ENCODE results near the gene CDK11A. TPM values are rescaled to one million over a fixed set of nuclear protein-coding genes. Genes with fewer than 3 reads are reported as not detected.

CDK11A gene
- total and polyA plus RNA-seq, 12 donors: 11.6 to 88.3 (median 15.3) TPM

DNA sequence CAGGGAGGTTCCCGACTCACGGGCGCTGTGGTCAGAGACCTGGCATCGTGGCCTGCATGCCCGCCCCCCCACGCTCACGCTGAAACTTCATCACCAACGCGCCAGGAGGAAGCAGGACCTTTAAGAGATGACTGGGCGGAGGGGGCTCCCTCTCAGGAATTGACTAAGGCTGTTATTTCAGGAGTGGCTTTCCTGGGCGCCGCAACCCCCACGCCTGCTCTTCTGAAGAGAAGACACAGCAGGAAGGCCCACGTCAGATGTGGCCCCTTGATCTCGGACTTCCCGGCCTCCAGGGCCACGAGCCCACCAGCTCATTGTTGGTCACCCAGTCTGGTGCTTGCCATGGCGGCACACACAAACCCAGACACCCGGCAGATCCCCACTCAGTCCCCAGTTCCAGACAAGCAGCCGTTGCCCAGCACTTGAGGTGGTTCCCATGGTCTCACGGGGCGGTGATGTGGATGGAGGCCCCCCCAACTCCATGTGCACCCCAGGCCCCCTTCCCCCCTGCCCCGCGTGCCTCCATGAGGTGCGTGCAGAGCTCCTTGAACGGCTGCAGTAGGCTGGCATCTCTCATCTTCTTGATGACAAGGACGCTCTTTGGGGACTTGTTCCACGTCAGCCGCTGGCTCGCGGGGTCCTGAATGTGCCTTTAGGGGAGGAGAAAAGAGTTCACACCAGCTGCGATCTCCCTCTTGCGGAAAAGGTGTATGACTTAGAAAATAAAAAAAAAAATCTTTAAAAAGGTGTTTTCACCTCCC is 32.7 kb upstream of the CDK11A start:
- H3K4me1 ChIP-seq: peaks cover 0 to 22% (median 15%) of the 10 kb centered on the region in 9 donors
- peaks cover 6 to 97% (median 60%) of the 10 kb centered on the region in 9 donors for H3K36me3 ChIP-seq
- TF ChIP-seq, protein P1, sequence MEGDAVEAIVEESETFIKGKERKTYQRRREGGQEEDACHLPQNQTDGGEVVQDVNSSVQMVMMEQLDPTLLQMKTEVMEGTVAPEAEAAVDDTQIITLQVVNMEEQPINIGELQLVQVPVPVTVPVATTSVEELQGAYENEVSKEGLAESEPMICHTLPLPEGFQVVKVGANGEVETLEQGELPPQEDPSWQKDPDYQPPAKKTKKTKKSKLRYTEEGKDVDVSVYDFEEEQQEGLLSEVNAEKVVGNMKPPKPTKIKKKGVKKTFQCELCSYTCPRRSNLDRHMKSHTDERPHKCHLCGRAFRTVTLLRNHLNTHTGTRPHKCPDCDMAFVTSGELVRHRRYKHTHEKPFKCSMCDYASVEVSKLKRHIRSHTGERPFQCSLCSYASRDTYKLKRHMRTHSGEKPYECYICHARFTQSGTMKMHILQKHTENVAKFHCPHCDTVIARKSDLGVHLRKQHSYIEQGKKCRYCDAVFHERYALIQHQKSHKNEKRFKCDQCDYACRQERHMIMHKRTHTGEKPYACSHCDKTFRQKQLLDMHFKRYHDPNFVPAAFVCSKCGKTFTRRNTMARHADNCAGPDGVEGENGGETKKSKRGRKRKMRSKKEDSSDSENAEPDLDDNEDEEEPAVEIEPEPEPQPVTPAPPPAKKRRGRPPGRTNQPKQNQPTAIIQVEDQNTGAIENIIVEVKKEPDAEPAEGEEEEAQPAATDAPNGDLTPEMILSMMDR (IDR thresholded peaks at IDR 0.05): no peak
- H3K27me3 ChIP-seq: no peaks in the 10 kb centered on the region
- ATAC-seq (no peak), DNase-seq (no peak)
- 90% methylated on average over 33 of the region's 33 CpGs for WGBS, 2 donors
- no peak overlapping the region for H3K27ac ChIP-seq
- H3K9me3 ChIP-seq: no peaks in the 10 kb centered on the region
- intact Hi-C loops (cut with DNase I): loop anchor here in 1 of 10 donors (5.0 kb wide), 1 partner anchor 150 kb away; no protein-coding TSS in a partner anchor
- no peak overlapping the region for H3K4me3 ChIP-seq

DNA sequence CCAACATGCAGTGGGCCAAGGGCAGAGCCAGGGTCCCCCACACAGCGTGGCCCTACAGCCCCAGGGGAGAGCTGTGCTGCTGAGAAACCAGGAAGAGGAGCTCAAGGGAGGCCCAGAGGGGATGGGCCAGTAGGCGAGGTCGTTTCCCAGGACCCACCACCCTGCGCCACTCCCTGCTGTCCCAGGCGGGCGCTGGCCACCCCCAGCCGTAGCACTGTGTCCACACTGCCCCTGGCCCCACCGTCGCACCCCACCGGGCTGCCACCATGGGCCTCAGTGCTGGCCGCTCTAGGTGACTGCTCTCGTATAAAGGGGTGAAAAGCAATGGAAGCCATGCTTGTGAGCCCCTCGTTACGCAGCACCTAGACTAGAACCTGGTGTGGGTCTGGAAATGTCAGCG is 31.7 kb upstream of the CDK11A start:
- TF ChIP-seq, protein P1 (IDR thresholded peaks at IDR 0.05): no peak
- WGBS, 2 donors: 83 to 88% methylated on average over 15 of the region's 15 CpGs
- ATAC-seq (no peak), DNase-seq (no peak)
- H3K9me3 ChIP-seq: no peaks in the 10 kb centered on the region
- H3K36me3 ChIP-seq: peaks cover 6 to 87% (median 50%) of the 10 kb centered on the region in 9 donors
- no peak overlapping the region for H3K27ac ChIP-seq
- H3K27me3 ChIP-seq: no peaks in the 10 kb centered on the region
- H3K4me3 ChIP-seq: no peak overlapping the region
- intact Hi-C loops (cut with DNase I): loop anchor here in 1 of 10 donors (5.0 kb wide), 1 partner anchor 151 kb away; no protein-coding TSS in a partner anchor
- H3K4me1 ChIP-seq: peaks cover 0 to 22% (median 15%) of the 10 kb centered on the region in 9 donors

DNA sequence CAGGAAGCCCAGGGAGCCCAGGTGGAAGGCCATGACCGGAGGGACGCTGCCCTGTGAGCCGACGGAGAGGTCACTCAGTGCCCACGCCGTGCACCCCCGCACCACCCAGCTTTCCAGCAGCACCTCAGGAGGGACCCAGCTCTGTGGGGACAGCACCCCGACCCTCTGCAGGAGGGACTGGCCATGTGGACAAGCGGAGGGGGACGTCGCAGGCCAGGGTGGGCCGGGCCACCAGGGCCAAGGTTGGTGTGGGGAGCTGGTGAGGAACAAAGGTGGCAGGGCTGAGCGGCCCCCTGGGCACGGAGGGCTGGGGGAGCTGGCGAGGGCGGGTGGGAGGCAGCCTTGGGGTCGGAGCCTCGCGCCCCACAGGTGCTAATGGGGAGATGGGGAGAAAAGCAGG is 31.3 kb upstream of the CDK11A start:
- TF ChIP-seq, protein P1 (IDR thresholded peaks at IDR 0.05): no peak
- no peak for DNase-seq
- Histone ChIP-seq H3K4me3 (no peak overlapping the region), H3K4me1 (peaks cover 0 to 22% (median 15%) of the 10 kb centered on the region in 9 donors), H3K27ac (no peak overlapping the region), H3K27me3 (no peaks in the 10 kb centered on the region), H3K36me3 (peaks cover 6 to 83% (median 47%) of the 10 kb centered on the region in 9 donors), H3K9me3 (no peaks in the 10 kb centered on the region)
- intact Hi-C loops (cut with DNase I): loop anchor here in 1 of 10 donors (5.0 kb wide), 1 partner anchor 152 kb away; no protein-coding TSS in a partner anchor
- ATAC-seq: no peak
- WGBS, 2 donors: 89 to 96% methylated on average over 19 of the region's 19 CpGs

DNA sequence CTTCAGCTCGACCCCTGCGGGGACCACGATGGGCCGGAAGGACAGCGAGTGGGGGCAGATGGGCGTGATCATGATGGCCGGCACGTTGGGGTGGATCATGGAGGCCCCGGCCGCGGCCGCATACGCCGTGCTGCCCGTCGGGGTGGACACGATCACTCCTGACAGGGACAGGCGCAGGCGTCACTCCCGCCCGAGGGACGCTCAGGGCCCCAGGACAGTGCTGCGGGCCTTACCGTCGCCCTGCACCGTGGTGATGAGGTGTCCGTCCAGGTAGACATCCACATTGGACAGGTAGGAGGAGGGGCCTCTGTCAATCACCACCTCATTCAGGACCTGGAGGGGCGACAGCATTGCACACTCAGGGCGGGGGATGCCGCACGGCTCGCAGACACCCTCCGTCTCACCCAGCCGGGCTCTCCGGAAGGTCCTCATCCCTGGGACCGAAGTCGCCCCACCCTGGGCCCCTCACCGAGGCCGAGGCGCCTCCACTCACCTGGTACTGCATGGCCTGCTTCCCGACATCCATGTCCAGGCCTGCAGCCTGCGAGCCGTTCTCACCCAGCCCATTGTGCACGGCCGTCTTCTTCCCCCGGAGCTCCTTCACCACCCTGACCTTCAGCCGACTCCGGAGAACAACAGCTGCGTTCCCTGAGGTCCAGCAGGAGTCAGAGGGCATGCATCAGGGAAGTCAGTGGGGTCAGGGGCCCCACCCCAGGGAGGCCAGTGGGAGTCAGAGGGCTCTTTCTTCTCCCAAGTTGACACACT is 30.1 kb upstream of the CDK11A start:
- H3K4me1 ChIP-seq: peaks cover 0 to 15% (median 9%) of the 10 kb centered on the region in 9 donors
- no peaks in the 10 kb centered on the region for H3K27me3 ChIP-seq
- H3K4me3 ChIP-seq: no peak overlapping the region
- no peak overlapping the region for H3K27ac ChIP-seq
- WGBS, 2 donors: 91 to 92% methylated on average over 47 to 49 of the region's 49 CpGs
- ATAC-seq (no peak), DNase-seq (no peak)
- H3K9me3 ChIP-seq: no peaks in the 10 kb centered on the region
- peaks cover 6 to 71% (median 41%) of the 10 kb centered on the region in 9 donors for H3K36me3 ChIP-seq
- intact Hi-C loops (cut with DNase I): no loop called here
- TF ChIP-seq, protein P1 (IDR thresholded peaks at IDR 0.05): no peak

Data from heart right ventricle (tissue), 16 donors.